ENCODE results near the gene TMEM51.

DNA sequence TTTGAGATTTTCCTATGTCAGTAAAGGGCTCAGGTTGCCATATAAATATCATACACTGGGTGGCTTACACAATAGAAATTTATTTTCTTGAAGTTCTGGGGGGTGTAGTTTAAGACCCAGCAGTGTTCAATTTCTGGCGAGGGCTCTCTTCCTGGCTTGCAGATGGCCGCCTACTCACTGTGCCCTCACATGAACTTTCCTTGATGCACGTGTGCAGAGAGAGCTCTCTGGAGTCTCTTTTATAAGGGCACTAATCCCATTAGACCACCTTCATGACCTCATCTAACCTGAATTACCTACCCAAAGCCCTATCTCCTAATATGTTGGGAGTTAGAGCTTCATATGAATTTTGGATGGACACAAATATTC is 21.1 kb downstream of the TMEM51 start:
- TF ChIP-seq POLR2AphosphoS5 (IDR thresholded peaks at IDR 0.05; ENCODE audit: borderline replicate concordance, low read depth, low read length) (no peak), EZH2 (IDR thresholded peaks at IDR 0.05) (no peak)

Measured in SK-N-MC (cell line).